ENCODE data around the gene ALG5.

Gene ALG5

DNA sequence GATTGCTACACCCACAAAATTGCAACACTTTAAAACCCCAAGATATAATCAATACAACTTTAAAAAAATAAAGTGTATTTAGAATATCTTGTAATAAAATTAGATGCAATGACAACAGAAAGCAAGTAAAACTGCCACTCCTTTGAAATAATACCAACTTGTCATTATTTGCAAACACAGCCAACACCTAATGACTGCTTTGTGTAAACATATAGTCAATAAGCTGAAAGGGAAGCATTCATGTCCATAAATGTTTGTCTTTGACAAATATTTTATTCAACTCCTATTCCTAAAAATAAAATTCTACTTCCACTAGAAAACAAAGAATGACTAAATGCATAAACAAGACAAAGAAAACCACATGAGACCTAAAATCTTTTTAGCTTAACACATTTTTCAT is 85.7 kb downstream of the ALG5 start:
- DNase-seq: no peak

GRCh38 chr13:36912973-36913372 is 86.2 kb downstream of the ALG5 start:
- DNase-seq: no peak

DNA sequence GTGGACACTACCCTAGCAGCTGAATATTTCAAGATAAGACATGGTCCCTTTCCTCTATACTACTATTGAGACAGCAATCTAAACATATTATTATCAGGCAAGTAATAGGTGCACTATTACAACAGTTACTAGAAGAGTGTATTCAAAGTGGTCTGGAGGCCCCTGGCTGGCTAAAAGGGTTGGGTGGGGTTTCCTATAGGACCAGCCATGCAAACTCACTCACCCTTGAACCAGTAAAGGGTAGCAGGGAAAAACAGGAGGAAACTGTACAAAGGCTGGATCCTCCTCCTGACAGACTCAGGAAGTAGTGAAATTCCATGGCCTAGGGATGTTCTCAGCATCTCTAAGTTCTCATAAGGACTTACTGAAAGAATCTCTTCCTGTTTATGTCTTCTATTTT is 86.8 kb downstream of the ALG5 start:
- no peak for DNase-seq

- DNase-seq: no peak
Observed at GRCh38 chr13:36910545-36910944, 88.6 kb downstream of the ALG5 start.

DNA sequence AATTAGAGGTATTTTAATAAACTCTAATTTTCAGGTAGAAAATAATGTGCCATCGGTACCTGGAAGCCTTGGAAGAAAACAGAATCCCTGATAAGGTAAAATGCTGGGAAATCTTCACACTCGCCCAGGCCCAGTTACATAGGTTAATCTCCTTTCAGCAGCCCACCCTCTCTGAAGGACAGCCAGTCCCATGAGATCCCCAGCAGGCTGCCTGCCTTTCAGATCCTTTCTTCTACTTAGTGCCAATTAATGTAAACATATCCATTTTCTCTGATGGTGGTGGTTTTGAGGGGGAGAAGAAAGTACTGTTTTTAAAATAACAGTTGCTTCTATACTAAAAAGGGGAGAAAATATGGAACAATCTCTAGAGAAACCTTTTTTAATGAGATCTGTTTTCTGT is 91.3 kb downstream of the ALG5 start:
- DNase-seq: no peak

- no peak for DNase-seq
Observed at GRCh38 chr13:36907266-36907665, 91.9 kb downstream of the ALG5 start.

- no peak for DNase-seq
Observed at GRCh38 chr13:36905944-36906343, 93.2 kb downstream of the ALG5 start.

DNA sequence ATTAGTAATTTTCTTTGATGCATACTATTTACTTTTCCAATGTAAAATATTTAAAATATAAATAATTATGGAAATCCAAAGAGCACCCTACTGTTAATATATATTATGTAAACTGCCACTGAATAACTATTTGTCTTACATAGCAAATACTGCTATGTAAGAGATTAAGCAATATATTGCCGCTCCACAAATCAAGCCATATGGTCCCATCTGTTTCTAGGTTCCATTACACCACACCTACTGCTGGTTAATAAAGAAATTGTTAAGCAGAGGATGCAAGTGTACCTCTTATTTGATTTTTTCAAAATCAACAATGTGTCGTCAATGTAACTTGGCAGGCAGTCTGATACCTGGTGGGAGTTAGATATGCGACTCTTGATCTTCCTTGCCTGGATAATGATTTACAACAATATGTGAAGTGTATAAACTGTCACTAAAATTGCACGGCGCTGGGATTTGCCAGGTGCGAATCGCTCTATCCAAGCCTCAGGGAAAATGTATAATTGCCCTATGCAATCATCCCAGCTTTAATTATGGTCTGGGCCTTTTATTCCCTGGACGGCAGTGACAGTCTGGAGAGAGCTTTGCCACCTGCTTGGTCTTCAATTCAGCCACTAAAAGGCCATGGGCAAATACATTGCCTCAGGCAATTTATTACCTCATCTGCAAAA is 95.1 kb downstream of the ALG5 start:
- DNase-seq: no peak
